ENCODE measurements around the gene ATAD3C.
"Not testable (repeated sequence)": the region's sequence is repeated elsewhere in the genome, so short reads cannot be mapped to it uniquely, and the experiment has no call there.

ATAD3C gene

GRCh38 chr1:1479547-1480487 lies 30.3 kb downstream of the ATAD3C start:
- no peak for DNase-seq (ENCODE audit: low read depth)
- no peak for TF ChIP-seq CTCF (conservative IDR thresholded peaks at IDR 0.05; ENCODE audit: control insufficient read depth, insufficient read depth, low read depth, low read length)
- H3K4me3 ChIP-seq (ENCODE audit: control insufficient read depth, low read depth, low read length), result no peak overlapping the region

GRCh38 chr1:1480488-1480867 lies 31.0 kb downstream of the ATAD3C start:
- H3K4me3 ChIP-seq (ENCODE audit: control insufficient read depth, low read depth, low read length); DNase-seq (ENCODE audit: low read depth): not testable (repeated sequence)

GRCh38 chr1:1481811-1482210 lies 32.3 kb downstream of the ATAD3C start:
- not testable (repeated sequence) for DNase-seq (ENCODE audit: low read depth); H3K4me3 ChIP-seq (ENCODE audit: control insufficient read depth, low read depth, low read length)

GRCh38 chr1:1482856-1483255 lies 33.4 kb downstream of the ATAD3C start:
- H3K4me3 ChIP-seq (ENCODE audit: control insufficient read depth, low read depth, low read length), result no peak overlapping the region
- no peak for DNase-seq (ENCODE audit: low read depth)
- no peak for TF ChIP-seq CTCF (conservative IDR thresholded peaks at IDR 0.05; ENCODE audit: control insufficient read depth, insufficient read depth, low read depth, low read length)

GRCh38 chr1:1483714-1484113 lies 34.2 kb downstream of the ATAD3C start:
- no peak for TF ChIP-seq CTCF (conservative IDR thresholded peaks at IDR 0.05; ENCODE audit: control insufficient read depth, insufficient read depth, low read depth, low read length)
- H3K4me3 ChIP-seq (ENCODE audit: control insufficient read depth, low read depth, low read length), result no peak overlapping the region
- DNase-seq (ENCODE audit: low read depth), result no peak

- H3K4me3 ChIP-seq (ENCODE audit: control insufficient read depth, low read depth, low read length); DNase-seq (ENCODE audit: low read depth): not testable (repeated sequence)
These were observed 35.7 kb downstream of the ATAD3C start for GRCh38 chr1:1484976-1485750.

- DNase-seq (ENCODE audit: low read depth); H3K4me3 ChIP-seq (ENCODE audit: control insufficient read depth, low read depth, low read length): not testable (repeated sequence)
These were observed 36.3 kb downstream of the ATAD3C start for GRCh38 chr1:1485755-1486317.

- TF ChIP-seq CTCF (conservative IDR thresholded peaks at IDR 0.05; ENCODE audit: control insufficient read depth, insufficient read depth, low read depth, low read length), result no peak
- no peak for DNase-seq (ENCODE audit: low read depth)
- H3K4me3 ChIP-seq (ENCODE audit: control insufficient read depth, low read depth, low read length), result no peak overlapping the region
These were observed 38.2 kb downstream of the ATAD3C start for GRCh38 chr1:1487701-1488100.
